Stimulated activated naive B cell treated with anti-CD40 and anti-IgM and Interleukin-4, amounts not matched to agents 10 μg/mL and 1 μg/mL and 100 μg/mL, for 72 hours (primary cell): ENCODE data around the gene C18orf63.
"Not testable (repeated sequence)": the region's sequence is repeated elsewhere in the genome, so short reads cannot be mapped to it uniquely, and the experiment has no call there.

Experiments used
- ATAC-seq, 2 donors: fragments of 150-1000 bp; cut with Tn5 transposase; replicated peaks; 2 replicates each; pipeline ENCODE4 v1.10.0; 2021; ENCODE audit warnings: moderate library complexity in 1 of 2
- DNase-seq: peaks from one replicate; pipeline ENCODE4 v3.0.0; 2021
- H3K27ac Mint-ChIP-seq: one replicate; pipeline ENCODE4 v1.8.0; 2022; ENCODE audit warnings: mild to moderate bottlenecking, mixed read lengths
- H3K27me3 Mint-ChIP-seq, 2 donors: one replicate each; pipeline ENCODE4 v1.8.0; 2022; ENCODE audit warnings: mixed read lengths in 2 of 2
- H3K36me3 Mint-ChIP-seq, 2 donors: one replicate each; pipeline ENCODE4 v1.8.0; 2022; ENCODE audit warnings: mixed read lengths in 2 of 2, mild to moderate bottlenecking in 1 of 2
- H3K4me1 Mint-ChIP-seq, 2 donors: one replicate each; pipeline ENCODE4 v1.8.0; 2022; ENCODE audit warnings: mixed read lengths in 2 of 2, mild to moderate bottlenecking in 1 of 2
- H3K4me3 Mint-ChIP-seq, 2 donors: one replicate each; pipeline ENCODE4 v1.8.0; 2022; ENCODE audit warnings: mild to moderate bottlenecking in 2 of 2, mixed read lengths in 2 of 2, moderate library complexity in 1 of 2
- H3K9me3 Mint-ChIP-seq, 2 donors: one replicate each; pipeline ENCODE4 v1.8.0; 2022; ENCODE audit warnings: mixed read lengths in 2 of 2, mild to moderate bottlenecking in 1 of 2

C18orf63 gene

GRCh38 chr18:74326791-74327190 is 11.2 kb downstream of the C18orf63 start:
- H3K4me3 Mint-ChIP-seq, H3K4me1 Mint-ChIP-seq, ATAC-seq, H3K27ac Mint-ChIP-seq, H3K36me3 Mint-ChIP-seq, H3K9me3 Mint-ChIP-seq, DNase-seq, H3K27me3 Mint-ChIP-seq: not testable (repeated sequence)

- H3K4me3 Mint-ChIP-seq: no peak overlapping the region
- H3K27ac Mint-ChIP-seq: no peak overlapping the region
- no peaks in the 10 kb centered on the region for H3K4me1 Mint-ChIP-seq
- peaks cover 0 to 5% of the 10 kb centered on the region in 2 donors for H3K9me3 Mint-ChIP-seq
- peaks cover 1 to 4% of the 10 kb centered on the region in 2 donors for H3K36me3 Mint-ChIP-seq
- no peak for DNase-seq
- H3K27me3 Mint-ChIP-seq: peaks cover 0 to 4% of the 10 kb centered on the region in 2 donors
- ATAC-seq: no peak
Observed at GRCh38 chr18:74328206-74328605, 12.6 kb downstream of the C18orf63 start.

GRCh38 chr18:74329688-74330205 is 14.1 kb downstream of the C18orf63 start:
- peaks cover 8 to 15% of the 10 kb centered on the region in 2 donors for H3K4me1 Mint-ChIP-seq
- H3K36me3 Mint-ChIP-seq: peaks cover 1 to 4% of the 10 kb centered on the region in 2 donors
- H3K27ac Mint-ChIP-seq: no peak overlapping the region
- peaks cover 0 to 4% of the 10 kb centered on the region in 2 donors for H3K27me3 Mint-ChIP-seq
- H3K9me3 Mint-ChIP-seq: peaks cover 0 to 5% of the 10 kb centered on the region in 2 donors
- H3K4me3 Mint-ChIP-seq: no peak overlapping the region
- DNase-seq (no peak), ATAC-seq (no peak)

- no peak for ATAC-seq
- no peak for DNase-seq
- Mint-ChIP-seq H3K4me1 (peaks cover 10 to 19% of the 10 kb centered on the region in 2 donors), H3K36me3 (peaks cover 1 to 4% of the 10 kb centered on the region in 2 donors), H3K27ac (no peak overlapping the region), H3K9me3 (peaks cover 0 to 5% of the 10 kb centered on the region in 2 donors), H3K27me3 (no peaks in the 10 kb centered on the region), H3K4me3 (no peak overlapping the region)
Observed at GRCh38 chr18:74331404-74331803, 15.8 kb downstream of the C18orf63 start.

GRCh38 chr18:74333091-74333490 is 17.5 kb downstream of the C18orf63 start:
- H3K27me3 Mint-ChIP-seq: no peaks in the 10 kb centered on the region

GRCh38 chr18:74334242-74334893 is 18.7 kb downstream of the C18orf63 start:
- H3K36me3 Mint-ChIP-seq: peaks cover 1 to 4% of the 10 kb centered on the region in 2 donors
- no peak for DNase-seq
- H3K9me3 Mint-ChIP-seq: peaks cover 0 to 5% of the 10 kb centered on the region in 2 donors
- H3K27ac Mint-ChIP-seq: peak overlapping the region; percentile 10
- no peaks in the 10 kb centered on the region for H3K27me3 Mint-ChIP-seq
- no peak overlapping the region for H3K4me3 Mint-ChIP-seq
- peak; percentile 81 for ATAC-seq
- H3K4me1 Mint-ChIP-seq: peaks cover 10 to 19% of the 10 kb centered on the region in 2 donors

More at GRCh38 chr18:74333091-74333490, 17.5 kb downstream of the C18orf63 start:
- no peak for ATAC-seq
- Mint-ChIP-seq H3K36me3 (peaks cover 1 to 4% of the 10 kb centered on the region in 2 donors), H3K27ac (no peak overlapping the region), H3K4me3 (no peak overlapping the region), H3K9me3 (peaks cover 0 to 5% of the 10 kb centered on the region in 2 donors), H3K4me1 (peaks cover 10 to 19% of the 10 kb centered on the region in 2 donors)
- DNase-seq: no peak

- H3K27me3 Mint-ChIP-seq: no peaks in the 10 kb centered on the region
Observed at GRCh38 chr18:74336656-74337055, 21.0 kb downstream of the C18orf63 start.

GRCh38 chr18:74337155-74337911 is 21.7 kb downstream of the C18orf63 start:
- DNase-seq: no peak
- Mint-ChIP-seq H3K27ac (no peak overlapping the region), H3K4me3 (no peak overlapping the region), H3K9me3 (peaks cover 0 to 3% of the 10 kb centered on the region in 2 donors), H3K36me3 (peaks cover 1 to 3% of the 10 kb centered on the region in 2 donors), H3K27me3 (no peaks in the 10 kb centered on the region), H3K4me1 (peaks cover 12 to 19% of the 10 kb centered on the region in 2 donors)
- no peak for ATAC-seq

More at GRCh38 chr18:74336656-74337055, 21.0 kb downstream of the C18orf63 start:
- Mint-ChIP-seq H3K36me3 (peaks cover 1 to 4% of the 10 kb centered on the region in 2 donors), H3K4me3 (no peak overlapping the region), H3K9me3 (peaks cover 0 to 5% of the 10 kb centered on the region in 2 donors), H3K4me1 (peaks cover 10 to 19% of the 10 kb centered on the region in 2 donors), H3K27ac (no peak overlapping the region)
- no peak for ATAC-seq
- no peak for DNase-seq

GRCh38 chr18:74337912-74338309 is 22.3 kb downstream of the C18orf63 start:
- no peaks in the 10 kb centered on the region for H3K27me3 Mint-ChIP-seq

GRCh38 chr18:74342416-74343043 is 26.9 kb downstream of the C18orf63 start:
- DNase-seq: no peak
- Mint-ChIP-seq H3K36me3 (no peaks in the 10 kb centered on the region), H3K27me3 (no peaks in the 10 kb centered on the region), H3K9me3 (no peaks in the 10 kb centered on the region), H3K27ac (no peak overlapping the region), H3K4me3 (no peak overlapping the region), H3K4me1 (peaks cover 0 to 3% of the 10 kb centered on the region in 2 donors)
- ATAC-seq: no peak

More at GRCh38 chr18:74337912-74338309, 22.3 kb downstream of the C18orf63 start:
- Mint-ChIP-seq H3K27ac (no peak overlapping the region), H3K36me3 (no peaks in the 10 kb centered on the region), H3K9me3 (no peaks in the 10 kb centered on the region), H3K4me3 (no peak overlapping the region), H3K4me1 (peaks cover 13 to 19% of the 10 kb centered on the region in 2 donors)
- DNase-seq (no peak), ATAC-seq (no peak)

GRCh38 chr18:74346206-74346605 is 30.6 kb downstream of the C18orf63 start:
- H3K4me3 Mint-ChIP-seq: no peak overlapping the region
- no peak for ATAC-seq

GRCh38 chr18:74348581-74348980 is 32.9 kb downstream of the C18orf63 start:
- Mint-ChIP-seq H3K27ac (no peak overlapping the region), H3K9me3 (no peaks in the 10 kb centered on the region), H3K27me3 (no peaks in the 10 kb centered on the region), H3K36me3 (no peaks in the 10 kb centered on the region), H3K4me1 (peaks cover 3 to 4% of the 10 kb centered on the region in 2 donors), H3K4me3 (no peak overlapping the region)
- ATAC-seq (no peak), DNase-seq (no peak)

More at GRCh38 chr18:74346206-74346605, 30.6 kb downstream of the C18orf63 start:
- Mint-ChIP-seq H3K27ac (no peak overlapping the region), H3K36me3 (no peaks in the 10 kb centered on the region), H3K4me1 (peaks cover 1 to 3% of the 10 kb centered on the region in 2 donors), H3K27me3 (no peaks in the 10 kb centered on the region), H3K9me3 (no peaks in the 10 kb centered on the region)
- no peak for DNase-seq

- Mint-ChIP-seq H3K27ac (no peak overlapping the region), H3K27me3 (no peaks in the 10 kb centered on the region), H3K9me3 (no peaks in the 10 kb centered on the region), H3K4me3 (no peak overlapping the region), H3K4me1 (peaks cover 3 to 5% of the 10 kb centered on the region in 2 donors), H3K36me3 (no peaks in the 10 kb centered on the region)
- DNase-seq (no peak), ATAC-seq (peak; percentile 80 to 88)
Observed at GRCh38 chr18:74351354-74351753, 35.7 kb downstream of the C18orf63 start.

GRCh38 chr18:74353169-74353775 is 37.6 kb downstream of the C18orf63 start:
- ATAC-seq (peak; percentile 86 to 91), DNase-seq (peak; percentile 9)
- H3K4me1 Mint-ChIP-seq: peaks cover 9 to 18% of the 10 kb centered on the region in 2 donors
- no peak overlapping the region for H3K27ac Mint-ChIP-seq
- H3K36me3 Mint-ChIP-seq: no peaks in the 10 kb centered on the region
- no peaks in the 10 kb centered on the region for H3K27me3 Mint-ChIP-seq
- H3K9me3 Mint-ChIP-seq: no peaks in the 10 kb centered on the region
- no peak overlapping the region for H3K4me3 Mint-ChIP-seq
